ENCODE data around the gene FBXO8. TPM values are rescaled to one million over a fixed set of nuclear protein-coding genes. Genes with fewer than 3 reads are reported as not detected.

The FBXO8 gene
- polyA plus RNA-seq, 1 of the 3 experiments (the other 2 are of a cell fraction), result 16.0 TPM

DNA sequence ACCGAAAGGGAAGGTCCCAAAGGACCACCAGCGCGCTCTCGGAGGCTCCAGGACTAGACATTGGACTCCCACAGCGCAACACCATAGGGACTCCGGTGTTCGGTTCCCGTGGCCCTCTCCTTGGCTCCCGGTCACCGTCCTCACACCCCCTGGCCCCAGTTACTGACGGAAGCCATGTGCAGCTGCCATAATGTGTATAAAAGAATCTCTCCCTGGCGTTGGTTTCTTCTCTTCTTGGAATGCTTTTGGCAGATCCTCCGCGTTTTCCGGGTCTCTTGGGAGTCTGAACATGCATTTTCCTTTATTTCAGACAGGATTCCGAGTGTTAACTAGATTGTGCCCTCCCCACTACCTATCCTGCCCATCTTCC, 69.8 kb downstream of the FBXO8 start (continued):
- TF ChIP-seq, protein P1, sequence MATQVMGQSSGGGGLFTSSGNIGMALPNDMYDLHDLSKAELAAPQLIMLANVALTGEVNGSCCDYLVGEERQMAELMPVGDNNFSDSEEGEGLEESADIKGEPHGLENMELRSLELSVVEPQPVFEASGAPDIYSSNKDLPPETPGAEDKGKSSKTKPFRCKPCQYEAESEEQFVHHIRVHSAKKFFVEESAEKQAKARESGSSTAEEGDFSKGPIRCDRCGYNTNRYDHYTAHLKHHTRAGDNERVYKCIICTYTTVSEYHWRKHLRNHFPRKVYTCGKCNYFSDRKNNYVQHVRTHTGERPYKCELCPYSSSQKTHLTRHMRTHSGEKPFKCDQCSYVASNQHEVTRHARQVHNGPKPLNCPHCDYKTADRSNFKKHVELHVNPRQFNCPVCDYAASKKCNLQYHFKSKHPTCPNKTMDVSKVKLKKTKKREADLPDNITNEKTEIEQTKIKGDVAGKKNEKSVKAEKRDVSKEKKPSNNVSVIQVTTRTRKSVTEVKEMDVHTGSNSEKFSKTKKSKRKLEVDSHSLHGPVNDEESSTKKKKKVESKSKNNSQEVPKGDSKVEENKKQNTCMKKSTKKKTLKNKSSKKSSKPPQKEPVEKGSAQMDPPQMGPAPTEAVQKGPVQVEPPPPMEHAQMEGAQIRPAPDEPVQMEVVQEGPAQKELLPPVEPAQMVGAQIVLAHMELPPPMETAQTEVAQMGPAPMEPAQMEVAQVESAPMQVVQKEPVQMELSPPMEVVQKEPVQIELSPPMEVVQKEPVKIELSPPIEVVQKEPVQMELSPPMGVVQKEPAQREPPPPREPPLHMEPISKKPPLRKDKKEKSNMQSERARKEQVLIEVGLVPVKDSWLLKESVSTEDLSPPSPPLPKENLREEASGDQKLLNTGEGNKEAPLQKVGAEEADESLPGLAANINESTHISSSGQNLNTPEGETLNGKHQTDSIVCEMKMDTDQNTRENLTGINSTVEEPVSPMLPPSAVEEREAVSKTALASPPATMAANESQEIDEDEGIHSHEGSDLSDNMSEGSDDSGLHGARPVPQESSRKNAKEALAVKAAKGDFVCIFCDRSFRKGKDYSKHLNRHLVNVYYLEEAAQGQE (IDR thresholded peaks at IDR 0.05; ENCODE audit: low read depth, low read length), result no peak
- TF ChIP-seq NRF1 (IDR thresholded peaks at IDR 0.05; ENCODE audit: low read depth, low read length), result no peak
- TF ChIP-seq, protein P2, sequence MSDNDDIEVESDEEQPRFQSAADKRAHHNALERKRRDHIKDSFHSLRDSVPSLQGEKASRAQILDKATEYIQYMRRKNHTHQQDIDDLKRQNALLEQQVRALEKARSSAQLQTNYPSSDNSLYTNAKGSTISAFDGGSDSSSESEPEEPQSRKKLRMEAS (IDR thresholded peaks at IDR 0.05; ENCODE audit: low read depth), result no peak

DNA sequence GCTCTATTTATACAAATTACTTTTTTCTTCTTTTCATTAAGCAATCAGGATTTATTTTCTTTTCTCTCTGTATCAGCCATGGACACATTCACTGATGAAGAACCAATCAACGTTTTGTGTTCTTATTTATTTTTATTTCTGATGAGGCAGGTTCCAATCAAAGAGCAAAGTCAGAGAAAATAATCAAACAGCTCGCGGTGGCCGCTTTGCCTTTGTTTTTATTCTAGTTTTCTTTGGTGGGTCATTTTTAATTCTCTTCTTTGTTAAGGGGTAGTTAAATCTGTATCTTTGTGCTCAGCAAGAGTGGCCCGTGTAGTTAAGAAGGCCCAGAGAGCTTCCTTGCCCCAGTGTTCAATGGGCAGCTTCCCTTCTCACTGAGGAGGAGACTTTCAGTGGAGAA, 71.4 kb downstream of the FBXO8 start:
- TF ChIP-seq FOXJ3 (CRISPR knock-in tag; IDR thresholded peaks at IDR 0.05) (no peak), GABPA (IDR thresholded peaks at IDR 0.05; ENCODE audit: low read depth) (no peak), FOSL2 (IDR thresholded peaks at IDR 0.05; ENCODE audit: borderline replicate concordance, low read depth) (no peak), JUND (IDR thresholded peaks at IDR 0.05) (no peak), SIN3A (IDR thresholded peaks at IDR 0.05; ENCODE audit: borderline replicate concordance, low read depth, low read length) (no peak), TAF1 (IDR thresholded peaks at IDR 0.05; ENCODE audit: borderline replicate concordance, low read depth, low read length) (no peak), TEAD4 (IDR thresholded peaks at IDR 0.05; ENCODE audit: borderline replicate concordance, insufficient read depth) (no peak), CHD2 (IDR thresholded peaks at IDR 0.05; ENCODE audit: low read length, partially characterized antibody) (no peak), MEF2A (IDR thresholded peaks at IDR 0.05; ENCODE audit: borderline replicate concordance, low read depth) (no peak), ELF1 (IDR thresholded peaks at IDR 0.05) (no peak), SMC3 (IDR thresholded peaks at IDR 0.05; ENCODE audit: low read depth, low read length) (no peak)
- TF ChIP-seq, protein P3, sequence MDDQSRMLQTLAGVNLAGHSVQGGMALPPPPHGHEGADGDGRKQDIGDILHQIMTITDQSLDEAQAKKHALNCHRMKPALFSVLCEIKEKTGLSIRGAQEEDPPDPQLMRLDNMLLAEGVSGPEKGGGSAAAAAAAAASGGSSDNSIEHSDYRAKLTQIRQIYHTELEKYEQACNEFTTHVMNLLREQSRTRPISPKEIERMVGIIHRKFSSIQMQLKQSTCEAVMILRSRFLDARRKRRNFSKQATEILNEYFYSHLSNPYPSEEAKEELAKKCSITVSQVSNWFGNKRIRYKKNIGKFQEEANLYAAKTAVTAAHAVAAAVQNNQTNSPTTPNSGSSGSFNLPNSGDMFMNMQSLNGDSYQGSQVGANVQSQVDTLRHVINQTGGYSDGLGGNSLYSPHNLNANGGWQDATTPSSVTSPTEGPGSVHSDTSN (IDR thresholded peaks at IDR 0.05), result no peak
- TF ChIP-seq, protein P4, sequence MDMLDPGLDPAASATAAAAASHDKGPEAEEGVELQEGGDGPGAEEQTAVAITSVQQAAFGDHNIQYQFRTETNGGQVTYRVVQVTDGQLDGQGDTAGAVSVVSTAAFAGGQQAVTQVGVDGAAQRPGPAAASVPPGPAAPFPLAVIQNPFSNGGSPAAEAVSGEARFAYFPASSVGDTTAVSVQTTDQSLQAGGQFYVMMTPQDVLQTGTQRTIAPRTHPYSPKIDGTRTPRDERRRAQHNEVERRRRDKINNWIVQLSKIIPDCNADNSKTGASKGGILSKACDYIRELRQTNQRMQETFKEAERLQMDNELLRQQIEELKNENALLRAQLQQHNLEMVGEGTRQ (IDR thresholded peaks at IDR 0.05; ENCODE audit: borderline replicate concordance, low read depth, low read length), result no peak
- Histone ChIP-seq H3K9me3 (no peaks in the 10 kb centered on the region), H4K20me1 (ENCODE audit: insufficient read depth) (no peaks in the 10 kb centered on the region), H3K4me2 (no peak overlapping the region), H3F3A (replicated peaks; ENCODE audit: insufficient read depth) (peaks cover 9% of the 10 kb centered on the region), H3K4me3 (ENCODE audit: low read depth in 2 of 2, low read length in 1 of 2) (no peak overlapping the region), H3K27ac (ENCODE audit: low read depth in 2 of 2, low read length in 1 of 2) (no peak overlapping the region), H3K9me2 (no peaks in the 10 kb centered on the region), H3K4me1 (ENCODE audit: control insufficient read depth in 1 of 2, insufficient read depth in 2 of 2, low read depth in 1 of 2, low read length in 1 of 2) (peaks cover 21 to 30% of the 10 kb centered on the region in 2 experiments; a peak in 3 of 4 replicates), H3K36me3 (replicated peaks in 1 of 2; ENCODE audit: control insufficient read depth in 1 of 2, insufficient read depth in 2 of 2, low read length in 1 of 2) (no peaks in the 10 kb centered on the region), H3K79me2 (ENCODE audit: insufficient read depth) (no peaks in the 10 kb centered on the region), H3K9ac (no peak overlapping the region), H3K27me3 (ENCODE audit: insufficient read depth) (no peaks in the 10 kb centered on the region), H2AFZ (ENCODE audit: low read depth) (no peak overlapping the region)
- CTCF ChIA-PET, result interaction anchor here (1.1 to 1.5 kb wide), 4 partner anchors 8 to 704 kb away, joined by 3 to 5 read pairs (median 3); no protein-coding TSS in a partner anchor
- DNase-seq, result no peak
- 92% methylated on average over 5 of the region's 5 CpGs for WGBS (ENCODE audit: low lambda C conversion rate)
- POLR2A ChIA-PET, result interaction anchor here (1.4 to 1.6 kb wide), 2 partner anchors 41 to 51 kb away, joined by 3 read pairs; no protein-coding TSS in a partner anchor
